Smooth muscle cell (in vitro differentiated cells): Measurements from ENCODE around the gene GPR78. TPM values are rescaled to one million over a fixed set of nuclear protein-coding genes. Genes with fewer than 3 reads are reported as not detected.

Source experiments
- DNase-seq: peaks from one replicate; lab custom pipeline; 2025; ENCODE audit not compliant: unreplicated experiment; lab: John Stamatoyannopoulos, UW
- H2AFZ ChIP-seq: fragments of 200-600 bp; sonication (generic); 2 replicates; pipeline ENCODE4 v1.6.0; 2016; ENCODE audit warnings: antibody characterized with exemption, low read depth, mild to moderate bottlenecking
- H3F3A ChIP-seq: fragments of 200-600 bp; sonication (generic); 2 replicates; pipeline ENCODE4 v1.6.0; 2017; ENCODE audit warnings: antibody characterized with exemption, low read depth
- H3K27ac ChIP-seq: fragments of 200-600 bp; sonication (generic); 2 replicates; pipeline ENCODE4 v1.5.1; 2016; ENCODE audit warnings: low read depth, mild to moderate bottlenecking
- H3K27me3 ChIP-seq: fragments of 200-600 bp; sonication (generic); 2 replicates; pipeline ENCODE4 v1.6.1; 2016; ENCODE audit warnings: low read depth, mild to moderate bottlenecking
- H3K36me3 ChIP-seq: fragments of 200-600 bp; sonication (generic); 2 replicates; pipeline ENCODE4 v1.5.1; 2016; ENCODE audit warnings: low read depth
- H3K4me1 ChIP-seq: fragments of 200-600 bp; sonication (generic); 2 replicates; pipeline ENCODE4 v1.5.1; 2016; ENCODE audit warnings: low read depth
- H3K4me2 ChIP-seq: fragments of 200-600 bp; sonication (generic); 2 replicates; pipeline ENCODE4 v1.6.0; 2016; ENCODE audit warnings: mild to moderate bottlenecking
- H3K4me3 ChIP-seq: fragments of 200-600 bp; sonication (generic); 2 replicates; pipeline ENCODE4 v1.5.1; 2016; ENCODE audit warnings: mild to moderate bottlenecking
- H3K79me2 ChIP-seq: fragments of 200-600 bp; sonication (generic); 2 replicates; pipeline ENCODE4 v1.6.0; 2016; ENCODE audit warnings: low read depth, mild to moderate bottlenecking
- H3K9ac ChIP-seq: fragments of 200-600 bp; sonication (generic); 2 replicates; pipeline ENCODE4 v1.6.0; 2016; ENCODE audit warnings: low read depth
- H3K9me3 ChIP-seq: fragments of 200-600 bp; sonication (generic); replicated peaks from 2 replicates; pipeline ENCODE4 v1.5.1; 2016; ENCODE audit warnings: low read depth
- H4K20me1 ChIP-seq: fragments of 200-600 bp; sonication (generic); 2 replicates; pipeline ENCODE4 v1.6.0; 2016; ENCODE audit warnings: low read depth
- WGBS: methylation state at CpG from one replicate; pipeline ENCODE4 v1.1.7; 2016; ENCODE audit warnings: low lambda C conversion rate; 5-methylcytosine and 5-hydroxymethylcytosine counted together
- polyA plus RNA-seq: library from polyadenylated mRNA; unstranded; fragments of >200 nt; fragmentation: Nextera tagmentation; extraction: Ambion mirVana; gene quantifications from 2 replicates; pipeline ENCODE4 v1.2.1, GENCODE V29; 2016
- total RNA-seq: library from RNA; depleted of rRNA; stranded (reverse); fragments of >200 nt; gene quantifications from 2 replicates; pipeline ENCODE4 v1.2.3, GENCODE V29; 2014
- TF ChIP-seq, protein P1 (sequence below): fragments of 200-600 bp; sonication (generic); IDR thresholded peaks from 2 replicates; pipeline ENCODE4 v1.5.1; 2017; ENCODE audit warnings: borderline replicate concordance, mild to moderate bottlenecking, antibody characterized with exemption; ENCODE audit not compliant: insufficient read depth, poor library complexity, severe bottlenecking

The GPR78 gene
- total and polyA plus RNA-seq, 2 experiments from 2014 or later = 0.05 TPM; not detected in 1

- H3K27me3 ChIP-seq = no peaks in the 10 kb centered on the region
- peaks cover 10% of the 10 kb centered on the region for H3K4me1 ChIP-seq
- H3K36me3 ChIP-seq = no peaks in the 10 kb centered on the region
- H2AFZ ChIP-seq = no peak overlapping the region
- TF ChIP-seq, protein P1, sequence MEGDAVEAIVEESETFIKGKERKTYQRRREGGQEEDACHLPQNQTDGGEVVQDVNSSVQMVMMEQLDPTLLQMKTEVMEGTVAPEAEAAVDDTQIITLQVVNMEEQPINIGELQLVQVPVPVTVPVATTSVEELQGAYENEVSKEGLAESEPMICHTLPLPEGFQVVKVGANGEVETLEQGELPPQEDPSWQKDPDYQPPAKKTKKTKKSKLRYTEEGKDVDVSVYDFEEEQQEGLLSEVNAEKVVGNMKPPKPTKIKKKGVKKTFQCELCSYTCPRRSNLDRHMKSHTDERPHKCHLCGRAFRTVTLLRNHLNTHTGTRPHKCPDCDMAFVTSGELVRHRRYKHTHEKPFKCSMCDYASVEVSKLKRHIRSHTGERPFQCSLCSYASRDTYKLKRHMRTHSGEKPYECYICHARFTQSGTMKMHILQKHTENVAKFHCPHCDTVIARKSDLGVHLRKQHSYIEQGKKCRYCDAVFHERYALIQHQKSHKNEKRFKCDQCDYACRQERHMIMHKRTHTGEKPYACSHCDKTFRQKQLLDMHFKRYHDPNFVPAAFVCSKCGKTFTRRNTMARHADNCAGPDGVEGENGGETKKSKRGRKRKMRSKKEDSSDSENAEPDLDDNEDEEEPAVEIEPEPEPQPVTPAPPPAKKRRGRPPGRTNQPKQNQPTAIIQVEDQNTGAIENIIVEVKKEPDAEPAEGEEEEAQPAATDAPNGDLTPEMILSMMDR = no peak
- no peaks in the 10 kb centered on the region for H3F3A ChIP-seq
- H3K4me3 ChIP-seq = no peak overlapping the region
- no peak overlapping the region for H3K4me2 ChIP-seq
- H3K9me3 ChIP-seq = no peaks in the 10 kb centered on the region
- H3K27ac ChIP-seq = no peak overlapping the region
- H3K9ac ChIP-seq = no peak overlapping the region
- H4K20me1 ChIP-seq = peaks cover 10% of the 10 kb centered on the region
- H3K79me2 ChIP-seq = no peaks in the 10 kb centered on the region
- WGBS = 92% methylated on average over 9 of the region's 9 CpGs
- no peak for DNase-seq
Observed at GRCh38 chr4:8591114-8591513, 10.9 kb downstream of the GPR78 start.

GRCh38 chr4:8591626-8592365 is 11.6 kb downstream of the GPR78 start:
- H3K9me3 ChIP-seq = no peaks in the 10 kb centered on the region
- H4K20me1 ChIP-seq = peaks cover 10% of the 10 kb centered on the region
- no peak overlapping the region for H3K4me3 ChIP-seq
- no peaks in the 10 kb centered on the region for H3K36me3 ChIP-seq
- WGBS = 78% methylated on average over 15 of the region's 15 CpGs
- H3K79me2 ChIP-seq = no peaks in the 10 kb centered on the region
- H3K4me1 ChIP-seq = peaks cover 10% of the 10 kb centered on the region
- no peak for DNase-seq
- no peaks in the 10 kb centered on the region for H3F3A ChIP-seq
- H3K9ac ChIP-seq = no peak overlapping the region
- peak overlapping the region; percentile 94 for H3K4me2 ChIP-seq
- H2AFZ ChIP-seq = no peak overlapping the region
- no peak overlapping the region for H3K27ac ChIP-seq
- no peaks in the 10 kb centered on the region for H3K27me3 ChIP-seq
- TF ChIP-seq, protein P1 = no peak

- no peak within 1 kb of the TSS for H3K27ac ChIP-seq
Observed at GRCh38 chr4:8592366-8593263, 12.4 kb downstream of the GPR78 start, which contains the start of gene CPZ. Gene CPZ (plus strand): TSS chr4:8592765. CDS start chr4:8592834, 69 bp downstream.

More at GRCh38 chr4:8592366-8593263, 12.4 kb downstream of the GPR78 start, which contains the start of gene CPZ:
- peak within 1 kb of the TSS; percentile 58 for H3K4me3 ChIP-seq
- no peaks in the 10 kb centered on the region for H3K27me3 ChIP-seq
- TF ChIP-seq, protein P1 = no peak
- H3K36me3 ChIP-seq = no peaks in the 10 kb centered on the region
- peak within 1 kb of the TSS; percentile 94 for H3K4me2 ChIP-seq
- DNase-seq = peak; percentile 27
- WGBS = 9% methylated on average over 50 of the region's 58 CpGs
- H4K20me1 ChIP-seq = peaks cover 10% of the 10 kb centered on the region
- H3K9me3 ChIP-seq = no peaks in the 10 kb centered on the region
- H3K9ac ChIP-seq = peak within 1 kb of the TSS; percentile 66
- peaks cover 10% of the 10 kb centered on the region for H3K4me1 ChIP-seq
- H2AFZ ChIP-seq = peak within 1 kb of the TSS; percentile 69
- H3F3A ChIP-seq = no peaks in the 10 kb centered on the region
- H3K79me2 ChIP-seq = no peaks in the 10 kb centered on the region
